Epithelial cell of proximal tubule (primary cell): ENCODE results near the gene OR2T6. TPM values are rescaled to one million over a fixed set of nuclear protein-coding genes. Genes with fewer than 3 reads are reported as not detected.

ENCODE experiments used
- DNase-seq: peaks from one replicate; pipeline ENCODE4 v3.0.0-alpha.2; 2011; ENCODE audit warnings: low read depth
- H3K4me3 ChIP-seq: 2 replicates; pipeline ENCODE4 v1.5.1; 2011; ENCODE audit warnings: low read depth, mild to moderate bottlenecking, low read length
- total RNA-seq: library from RNA; depleted of rRNA; stranded (reverse); fragments of >200 nt; gene quantifications from 2 replicates; pipeline ENCODE4 v1.2.3, GENCODE V29; 2015
- TF ChIP-seq, protein P1 (sequence below): conservative IDR thresholded peaks from 2 replicates; pipeline ENCODE4 v1.5.1; 2012; ENCODE audit warnings: low read depth, mild to moderate bottlenecking, low read length

Gene OR2T6
- total RNA-seq, 1 donor from 2014 or later: not detected

DNA sequence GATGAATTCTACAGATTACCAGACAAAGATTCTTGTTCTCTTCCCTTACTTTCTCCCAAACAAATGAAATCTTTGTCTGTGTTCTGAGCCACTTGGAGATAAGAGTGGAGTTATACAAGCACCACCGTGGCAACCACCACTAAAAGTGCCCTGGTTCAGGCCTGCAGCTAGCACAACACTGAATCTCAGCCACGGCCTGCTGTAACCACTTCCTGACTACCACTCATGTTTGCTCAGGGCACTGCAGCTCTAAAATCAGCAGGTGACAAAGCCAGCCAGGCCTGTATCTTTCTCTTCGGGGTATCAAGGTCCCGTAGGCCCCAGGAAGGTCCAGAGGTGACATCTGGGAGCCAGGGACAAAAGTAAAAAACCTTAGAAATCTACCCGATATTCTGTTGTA, 3.2 kb upstream of the OR2T6 start:
- no peak for DNase-seq
- no peak overlapping the region for H3K4me3 ChIP-seq
- TF ChIP-seq, protein P1, sequence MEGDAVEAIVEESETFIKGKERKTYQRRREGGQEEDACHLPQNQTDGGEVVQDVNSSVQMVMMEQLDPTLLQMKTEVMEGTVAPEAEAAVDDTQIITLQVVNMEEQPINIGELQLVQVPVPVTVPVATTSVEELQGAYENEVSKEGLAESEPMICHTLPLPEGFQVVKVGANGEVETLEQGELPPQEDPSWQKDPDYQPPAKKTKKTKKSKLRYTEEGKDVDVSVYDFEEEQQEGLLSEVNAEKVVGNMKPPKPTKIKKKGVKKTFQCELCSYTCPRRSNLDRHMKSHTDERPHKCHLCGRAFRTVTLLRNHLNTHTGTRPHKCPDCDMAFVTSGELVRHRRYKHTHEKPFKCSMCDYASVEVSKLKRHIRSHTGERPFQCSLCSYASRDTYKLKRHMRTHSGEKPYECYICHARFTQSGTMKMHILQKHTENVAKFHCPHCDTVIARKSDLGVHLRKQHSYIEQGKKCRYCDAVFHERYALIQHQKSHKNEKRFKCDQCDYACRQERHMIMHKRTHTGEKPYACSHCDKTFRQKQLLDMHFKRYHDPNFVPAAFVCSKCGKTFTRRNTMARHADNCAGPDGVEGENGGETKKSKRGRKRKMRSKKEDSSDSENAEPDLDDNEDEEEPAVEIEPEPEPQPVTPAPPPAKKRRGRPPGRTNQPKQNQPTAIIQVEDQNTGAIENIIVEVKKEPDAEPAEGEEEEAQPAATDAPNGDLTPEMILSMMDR: no peak

DNA sequence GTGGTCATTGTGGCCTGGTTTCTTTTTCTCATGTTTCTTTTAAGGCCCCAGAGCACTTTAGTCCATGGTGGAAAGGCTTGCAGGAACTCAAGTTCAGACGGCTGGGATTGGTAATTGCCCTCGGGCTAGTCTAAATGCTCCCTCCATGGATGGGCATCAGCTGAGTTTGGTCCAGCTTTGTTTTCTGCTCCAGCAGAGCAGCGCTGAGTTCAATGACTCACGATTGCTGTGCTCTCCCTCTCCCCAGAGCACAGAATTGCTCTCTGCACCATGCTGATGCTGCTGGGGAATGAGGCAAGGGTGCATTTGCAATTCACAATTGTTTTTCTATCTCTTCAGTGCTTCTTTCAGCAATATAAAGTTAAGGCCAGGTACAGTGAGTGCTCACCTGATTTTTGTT, 1.8 kb upstream of the OR2T6 start:
- DNase-seq: no peak

DNA sequence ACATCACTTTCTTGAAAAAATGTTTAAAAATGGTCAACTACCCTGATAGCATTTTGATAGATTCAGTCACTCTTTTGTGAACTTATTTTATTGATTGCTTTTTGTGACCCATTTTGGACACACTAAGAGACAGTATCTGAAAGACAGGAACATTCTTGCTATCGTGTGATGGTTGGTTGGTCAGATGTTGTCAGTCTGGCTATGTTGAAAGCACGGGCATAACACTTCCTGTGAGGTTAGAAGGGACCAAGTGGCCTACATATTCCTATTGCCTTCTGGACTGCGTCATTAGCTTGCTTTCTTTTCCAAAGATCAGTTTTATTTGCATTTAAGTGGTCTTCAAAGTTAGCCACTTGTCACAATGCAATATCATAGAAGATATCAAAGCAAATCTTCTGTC, 1.4 kb downstream of the OR2T6 start:
- TF ChIP-seq, protein P1: no peak
- no peak for DNase-seq
- no peak overlapping the region for H3K4me3 ChIP-seq

More for the DNA sequence above, 1.8 kb upstream of the OR2T6 start:
- H3K4me3 ChIP-seq: no peak overlapping the region
- TF ChIP-seq, protein P1: no peak

DNA sequence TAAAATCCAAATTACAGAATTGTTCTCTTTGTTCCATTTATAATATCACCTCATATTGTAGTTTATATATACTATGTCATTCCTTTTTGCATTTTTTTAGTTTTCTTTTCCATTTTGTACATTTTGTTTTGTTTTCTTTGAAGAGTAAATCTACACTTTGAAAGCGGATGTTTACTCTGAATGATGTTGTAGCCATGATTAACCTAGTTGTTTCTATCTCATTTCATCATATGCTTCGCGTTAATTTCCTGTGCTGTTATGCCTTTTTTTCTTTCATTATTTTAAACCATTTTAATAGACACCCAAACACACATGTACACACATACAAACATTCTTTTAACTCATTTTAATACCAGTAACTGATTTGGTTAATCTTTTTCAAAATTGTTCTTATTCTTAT, 5.3 kb downstream of the OR2T6 start:
- no peak overlapping the region for H3K4me3 ChIP-seq
- DNase-seq: no peak
- TF ChIP-seq, protein P1: no peak

DNA sequence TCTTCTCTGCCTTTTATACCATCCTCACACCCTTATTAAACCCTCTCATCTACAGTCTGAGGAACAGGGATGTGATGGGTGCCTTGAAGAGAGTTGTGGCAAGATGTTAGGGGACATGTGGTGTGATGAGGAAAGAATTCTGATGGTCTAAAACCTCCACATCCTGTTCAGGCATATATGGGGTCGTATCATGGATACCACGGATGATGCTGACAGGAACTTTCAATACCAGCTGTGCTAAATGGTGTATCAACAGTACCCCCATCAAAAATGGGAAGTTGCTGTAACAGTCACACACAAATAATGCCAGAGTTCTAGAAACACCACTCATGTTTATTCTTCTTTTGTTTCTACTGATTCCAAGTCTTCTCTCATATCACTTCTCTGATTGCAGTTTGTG, 12.9 kb downstream of the OR2T6 start:
- H3K4me3 ChIP-seq: no peak overlapping the region
- TF ChIP-seq, protein P1: no peak
- no peak for DNase-seq

DNA sequence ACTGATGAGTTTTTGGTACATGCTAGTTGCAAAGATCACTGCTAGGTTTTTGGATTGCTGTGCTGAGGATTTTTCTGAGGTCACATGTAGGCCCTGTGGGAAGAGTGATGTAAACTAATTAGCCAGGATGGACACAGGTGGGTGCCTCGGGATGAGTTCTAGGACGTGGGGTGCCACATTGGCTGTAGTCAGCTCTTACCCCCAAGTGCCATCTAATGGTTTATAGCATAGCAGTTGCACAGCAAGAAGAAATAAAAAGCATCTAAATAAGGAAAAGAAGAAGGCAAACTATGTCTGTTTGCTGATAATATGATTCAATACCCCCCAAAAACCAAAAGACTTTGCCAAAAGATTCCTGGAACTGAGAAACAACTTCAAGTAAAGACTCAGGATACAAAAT, 17.5 kb downstream of the OR2T6 start:
- TF ChIP-seq, protein P1: no peak
- no peak overlapping the region for H3K4me3 ChIP-seq
- no peak for DNase-seq

DNA sequence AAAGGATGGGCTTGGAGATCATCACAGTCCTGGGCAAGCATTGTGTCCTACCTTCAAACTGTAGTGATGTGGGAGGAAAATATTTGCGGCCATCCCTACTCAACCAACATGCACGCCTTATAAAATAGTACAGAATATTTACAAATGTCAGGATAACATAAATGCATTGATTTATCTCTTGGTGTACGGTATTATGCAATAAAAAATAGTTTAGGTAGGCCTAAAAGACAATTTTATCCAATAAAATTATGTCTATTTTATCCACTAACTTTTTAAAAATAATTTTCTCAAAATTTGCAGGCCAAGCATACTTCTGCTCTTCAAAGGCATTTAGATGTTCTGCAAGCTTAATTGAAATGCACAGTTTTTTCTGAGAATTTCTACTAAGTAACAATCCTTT, 27.2 kb downstream of the OR2T6 start, which contains the start of gene OR2T1:
Gene OR2T1 (plus strand): TSS at position 301 of the 400 bp plus-strand sequence. CDS start 3,100 bp downstream, outside the sequence.
- TF ChIP-seq, protein P1: no peak
- no peak for DNase-seq
- no peak within 1 kb of the TSS for H3K4me3 ChIP-seq
